Raji (cell line): ENCODE results near the gene TMEM244.

ENCODE experiments used
- POLR2A ChIP-seq: IDR thresholded peaks from 2 replicates; pipeline ENCODE4 v1.6.1; 2011; ENCODE audit warnings: low read depth, low read length, control low read depth; ENCODE audit not compliant: insufficient read depth

TMEM244 gene

DNA sequence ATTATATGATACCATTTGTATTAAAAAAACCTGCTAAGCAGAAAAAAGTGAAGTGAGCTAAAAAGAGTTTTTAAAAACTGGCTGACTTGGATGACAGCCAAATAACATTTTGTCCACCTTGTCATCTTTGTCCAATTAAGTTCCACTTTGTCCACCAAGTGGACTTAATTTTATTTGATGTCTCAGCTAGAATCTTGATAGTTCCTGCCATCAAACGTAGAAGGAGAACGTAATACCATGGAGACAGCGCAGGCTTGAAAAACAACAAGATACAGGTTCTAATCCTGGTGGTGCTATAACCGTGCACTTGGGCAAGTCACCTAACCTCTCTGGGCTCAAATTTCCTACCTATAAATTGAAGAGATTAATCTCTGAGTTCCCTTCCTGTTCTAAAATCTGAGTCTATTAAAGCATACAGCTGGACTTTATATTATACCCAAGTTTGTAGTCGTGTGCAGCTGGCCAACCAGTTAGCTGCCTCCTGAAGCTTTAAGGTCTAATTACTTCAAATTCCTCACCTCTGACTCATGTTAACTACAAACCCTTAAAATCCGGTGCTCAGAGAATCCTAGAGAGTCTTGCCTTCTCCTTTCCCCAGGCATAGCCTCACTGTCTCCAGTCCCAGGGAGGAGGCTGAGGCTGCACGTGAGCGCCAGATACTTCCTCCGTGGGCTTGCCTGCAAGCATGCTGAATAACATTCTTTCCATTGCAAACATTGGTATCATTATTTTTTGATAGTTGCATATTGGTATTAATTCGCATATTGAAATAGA is 16.8 kb downstream of the TMEM244 start:
- TF ChIP-seq POLR2A: no peak

GRCh38 chr6:129843573-129843972 is 17.5 kb downstream of the TMEM244 start:
- no peak for TF ChIP-seq POLR2A

- TF ChIP-seq POLR2A: no peak
Measured at GRCh38 chr6:129842881-129843409, 18.2 kb downstream of the TMEM244 start.

DNA sequence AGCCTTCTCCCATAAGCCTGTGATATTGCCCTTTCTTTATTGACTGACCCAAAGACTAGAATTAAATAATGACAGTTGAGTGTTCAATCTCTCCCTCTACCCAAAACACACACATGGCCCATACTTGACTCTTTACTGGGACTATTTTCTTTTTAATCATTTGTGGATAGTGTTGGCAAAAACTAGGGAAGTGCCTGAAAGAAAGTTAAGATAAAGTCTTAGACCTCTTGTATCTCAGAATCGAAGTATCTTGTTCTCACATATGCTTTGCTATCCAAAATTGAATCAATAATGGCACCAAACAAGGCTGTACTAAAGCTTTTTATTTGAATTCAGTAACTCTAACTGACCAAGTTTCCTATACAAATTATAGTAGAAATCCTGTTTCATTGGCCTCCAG is 19.0 kb downstream of the TMEM244 start:
- no peak for TF ChIP-seq POLR2A

- no peak for TF ChIP-seq POLR2A
Measured at GRCh38 chr6:129835691-129836090, 25.4 kb downstream of the TMEM244 start.

GRCh38 chr6:129832299-129832698 is 28.8 kb downstream of the TMEM244 start:
- no peak for TF ChIP-seq POLR2A

DNA sequence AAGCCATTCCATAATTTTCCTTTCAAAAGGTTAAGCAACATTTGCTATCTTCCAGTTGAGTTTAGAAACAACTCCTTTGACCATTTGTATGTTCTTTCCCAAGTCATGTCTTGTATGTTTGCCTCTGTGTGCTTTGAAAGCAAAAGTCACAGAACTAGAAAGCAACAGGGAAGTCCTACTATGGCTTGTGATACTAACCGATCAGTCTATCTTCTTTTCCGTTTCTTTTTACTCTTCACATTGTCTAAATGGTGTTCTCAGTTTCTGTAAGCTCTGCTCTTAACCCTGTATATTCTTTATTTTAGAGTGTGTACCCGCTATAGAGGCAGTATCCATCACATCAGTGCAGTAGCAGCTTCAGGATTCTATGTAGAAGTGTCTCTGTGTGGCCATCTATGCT is 32.9 kb downstream of the TMEM244 start:
- TF ChIP-seq POLR2A: no peak

- TF ChIP-seq POLR2A: no peak
Measured at GRCh38 chr6:129818251-129818650, 42.9 kb downstream of the TMEM244 start.

- TF ChIP-seq POLR2A: no peak
Measured at GRCh38 chr6:129817821-129818220, 43.3 kb downstream of the TMEM244 start.

GRCh38 chr6:129817332-129817731 is 43.8 kb downstream of the TMEM244 start:
- TF ChIP-seq POLR2A: no peak

DNA sequence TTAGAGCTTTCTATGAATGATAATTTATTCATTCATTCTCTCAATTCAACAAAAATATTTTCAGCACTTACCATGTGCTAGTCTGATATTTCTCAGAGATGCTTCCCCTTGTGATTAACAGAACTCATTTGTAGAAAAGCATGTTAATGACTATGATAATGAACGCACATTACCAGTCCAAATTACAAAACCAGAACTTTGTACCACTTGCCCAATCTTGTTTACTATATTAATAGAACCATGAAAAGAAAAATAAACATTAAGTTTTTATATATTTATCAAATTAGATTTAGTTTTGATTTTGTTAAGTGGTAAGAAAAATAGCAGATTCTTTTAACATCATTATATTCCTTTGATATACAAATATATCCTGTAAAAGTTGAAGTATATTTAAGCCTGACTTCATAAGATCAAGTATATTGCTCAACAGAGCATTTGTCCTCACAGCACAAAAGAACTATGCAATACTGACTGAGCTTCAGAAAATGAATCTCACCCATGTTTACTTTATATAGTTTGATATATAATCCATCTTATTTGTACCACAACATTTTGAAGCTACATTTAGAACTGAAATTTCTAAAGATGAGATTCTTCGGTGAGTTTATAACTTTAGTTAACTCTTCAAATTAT is 48.9 kb downstream of the TMEM244 start:
- TF ChIP-seq POLR2A: no peak

DNA sequence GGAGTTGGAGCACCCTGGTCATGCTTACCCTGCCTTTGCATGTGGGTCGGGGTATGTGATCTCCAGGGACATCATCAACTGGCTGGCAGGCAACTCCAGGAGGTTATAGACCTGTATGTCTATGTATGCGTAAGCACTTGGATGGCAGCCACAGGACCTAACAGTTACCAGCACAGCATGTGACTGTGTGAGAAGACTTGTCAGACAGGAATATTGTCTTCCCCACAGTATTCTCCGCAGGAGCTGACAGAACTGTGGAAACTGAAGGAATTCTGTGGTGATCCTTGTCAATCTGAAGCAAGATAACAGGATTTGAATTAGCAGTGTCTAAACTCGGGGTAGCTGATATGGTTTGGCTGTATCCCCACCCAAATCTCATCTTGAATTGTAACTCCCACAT is 59.2 kb downstream of the TMEM244 start:
- TF ChIP-seq POLR2A: no peak

DNA sequence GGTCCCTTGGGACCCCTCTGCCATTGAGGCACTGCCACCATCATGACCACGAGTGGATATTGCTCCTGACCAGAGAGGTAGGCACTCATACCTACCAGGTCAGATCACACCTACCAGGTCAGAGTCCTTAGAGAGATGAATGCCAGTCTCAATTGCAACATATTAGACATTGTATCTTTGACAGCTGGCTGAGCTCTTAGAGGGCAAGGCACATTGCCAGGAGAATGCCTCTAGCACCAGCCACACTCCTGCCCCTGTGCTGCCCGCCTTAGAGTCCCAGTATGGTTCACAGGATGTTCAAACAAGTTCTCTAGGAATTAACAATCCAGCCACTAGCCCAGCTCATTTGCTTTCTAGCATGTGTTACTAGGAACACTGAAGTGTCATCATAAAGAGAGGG is 65.9 kb downstream of the TMEM244 start:
- TF ChIP-seq POLR2A: no peak

DNA sequence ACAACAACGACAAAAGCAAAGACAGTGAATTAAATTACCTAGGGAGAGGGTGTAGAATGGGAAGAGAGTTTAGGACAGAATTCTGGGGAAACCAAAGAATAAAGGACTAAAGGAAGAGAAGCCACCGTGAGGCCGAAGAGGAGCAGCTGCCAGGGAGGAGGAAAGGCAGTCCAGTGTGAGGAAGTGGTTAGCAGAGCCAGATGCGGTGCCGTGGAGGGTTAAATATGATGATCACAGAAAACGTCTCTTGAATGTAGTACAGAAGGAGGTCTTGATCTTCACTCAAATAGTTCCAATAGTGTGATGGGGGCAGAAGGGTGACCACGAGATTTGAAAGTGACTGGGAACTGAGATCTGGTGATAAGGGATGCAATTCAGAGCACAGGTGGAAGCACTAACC is 67.7 kb downstream of the TMEM244 start:
- TF ChIP-seq POLR2A: no peak

GRCh38 chr6:129792049-129792448 is 69.1 kb downstream of the TMEM244 start:
- TF ChIP-seq POLR2A: no peak

DNA sequence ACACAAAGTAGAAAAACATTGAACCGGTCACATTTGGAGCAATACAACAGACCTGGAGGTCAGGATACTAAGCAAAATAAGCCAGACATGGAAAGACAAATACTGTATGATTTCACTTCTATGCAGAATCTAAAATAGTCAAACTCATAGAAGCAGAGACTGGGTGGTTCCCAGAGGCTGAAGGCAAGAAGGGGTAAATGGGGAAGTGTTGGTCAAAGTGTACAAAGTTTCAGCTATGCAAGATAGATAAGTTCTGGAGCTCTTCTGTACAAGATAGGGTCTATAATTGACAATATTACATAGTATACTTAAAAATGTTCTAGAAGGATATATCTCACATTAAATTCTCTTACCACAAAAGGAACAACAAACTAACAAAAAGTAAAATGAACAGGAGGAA is 70.3 kb downstream of the TMEM244 start:
- no peak for TF ChIP-seq POLR2A
